D721Med (cell line): ENCODE data around the gene ADCK1.
"Not testable (repeated sequence)": the region's sequence is repeated elsewhere in the genome, so short reads cannot be mapped to it uniquely, and the experiment has no call there.

Experiments used
- DNase-seq: peaks from one replicate; pipeline ENCODE4 v3.0.0; 2011; ENCODE audit warnings: low spot score; ENCODE audit not compliant: insufficient read length
- FAIRE-seq: peaks from 2 replicates; lab custom pipeline; 2011; peaks lifted over from hg19 to GRCh38; lab: Jason Lieb, UNC
- CTCF ChIP-seq: IDR thresholded peaks from 2 replicates; pipeline ENCODE4 v1.5.1; 2012; ENCODE audit warnings: mild to moderate bottlenecking, control low read depth; ENCODE audit not compliant: insufficient read depth; ENCODE audit errors: missing control alignments

Gene ADCK1

DNA sequence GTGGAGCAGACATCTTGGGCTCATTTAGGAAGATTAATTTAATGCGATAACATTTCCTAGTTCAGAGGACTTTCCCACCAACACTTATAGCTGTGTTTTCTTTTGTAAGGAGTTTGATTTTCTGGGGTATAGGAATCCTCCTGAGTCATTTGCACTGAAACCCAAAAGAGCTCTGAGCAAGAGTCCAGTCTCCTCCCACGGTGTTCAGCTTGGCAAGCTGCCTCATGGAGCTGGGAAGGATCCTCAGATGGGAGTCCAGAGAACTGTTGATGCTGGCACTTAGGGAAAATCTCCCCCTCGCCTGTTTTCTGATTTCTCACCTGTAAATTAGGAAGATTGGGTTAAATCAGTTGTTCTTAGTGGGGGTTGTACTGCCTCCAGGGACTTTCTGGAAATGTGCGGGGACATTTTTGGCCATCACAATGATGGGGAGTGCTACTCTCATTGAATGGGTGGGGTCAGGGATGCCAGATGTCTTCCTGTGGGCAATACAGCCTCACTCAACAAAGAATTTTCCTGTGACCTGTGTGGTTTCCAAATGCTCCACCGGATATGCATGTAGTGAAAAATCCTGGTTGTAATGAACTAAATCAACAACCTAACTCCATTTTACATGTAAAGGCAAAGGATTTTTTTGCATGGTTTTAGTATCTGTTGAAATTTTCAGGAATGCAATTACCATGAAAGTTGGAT, 150.6 kb downstream of the ADCK1 start:
- TF ChIP-seq CTCF: no peak
- FAIRE-seq: no peak
- DNase-seq: no peak

DNA sequence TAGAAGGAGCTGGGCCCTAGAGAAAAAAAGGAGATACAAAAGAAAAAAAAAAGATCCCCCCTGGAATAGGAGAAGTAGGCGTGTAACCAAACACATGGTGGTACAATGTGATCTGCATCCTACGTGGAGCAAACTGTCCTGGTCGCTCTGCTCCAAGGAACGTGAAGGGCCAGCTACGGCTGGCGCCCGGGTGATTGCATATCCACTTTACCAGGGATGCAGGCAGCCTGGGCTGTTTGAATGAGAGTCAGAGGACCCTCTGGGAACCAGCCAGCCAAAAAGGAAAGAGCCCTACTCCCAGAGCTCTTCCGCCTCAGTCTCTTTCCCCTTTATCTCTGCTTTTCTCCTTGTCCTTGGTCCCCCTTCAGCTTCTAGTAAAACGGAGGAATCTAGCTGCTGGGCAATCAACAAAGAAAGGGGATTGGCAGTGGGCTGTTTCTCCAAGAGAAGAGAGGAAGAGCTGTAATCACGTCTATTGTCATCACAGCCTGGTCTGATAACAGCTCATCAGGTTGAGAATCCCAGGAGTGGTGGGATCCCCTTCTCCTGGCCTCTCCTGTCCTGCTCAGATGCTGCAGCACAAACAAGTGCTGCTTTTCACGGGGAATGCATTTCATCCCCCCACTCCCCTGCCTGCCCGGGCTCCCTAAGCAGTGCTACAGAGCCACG, 156.0 kb downstream of the ADCK1 start:
- no peak for TF ChIP-seq CTCF
- DNase-seq (no peak), FAIRE-seq (no peak)

- not testable (repeated sequence) for DNase-seq, FAIRE-seq
Observed at GRCh38 chr14:77959686-77960085, 159.8 kb downstream of the ADCK1 start.

DNA sequence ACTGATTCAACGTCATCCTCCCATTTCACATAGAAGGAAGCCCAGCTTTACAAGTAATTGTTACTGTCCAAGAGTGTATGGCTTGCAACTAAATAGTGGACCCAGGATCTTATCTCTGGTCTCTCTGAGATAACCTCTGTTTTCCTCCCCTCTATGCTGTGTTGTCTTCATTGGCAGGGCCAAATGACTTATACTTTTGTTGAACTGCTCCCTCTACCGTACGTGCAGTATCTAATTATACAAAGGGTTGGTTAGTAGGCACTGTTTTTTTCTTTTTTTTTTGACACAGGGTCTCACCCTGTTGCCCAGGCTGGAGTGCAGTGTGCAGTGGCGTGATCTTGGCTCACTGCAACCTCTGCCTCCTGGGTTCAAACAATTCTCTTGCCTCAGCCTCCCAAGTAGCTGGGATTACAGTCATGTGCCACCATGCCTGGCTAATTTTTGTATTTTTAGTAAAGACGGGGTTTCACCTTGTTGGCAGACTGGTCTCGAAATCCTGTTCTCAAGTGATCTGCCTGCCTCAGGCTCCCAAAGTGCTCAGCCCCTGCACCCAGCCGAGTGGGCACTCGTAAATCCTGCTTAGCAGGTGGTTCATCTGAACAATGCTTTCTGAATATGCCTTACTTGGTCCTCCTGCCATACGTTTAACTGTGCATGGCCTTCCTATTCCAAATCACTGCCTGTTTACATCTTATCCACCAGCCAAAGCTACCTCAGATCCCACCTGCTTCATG, 162.1 kb downstream of the ADCK1 start:
- TF ChIP-seq CTCF: peak; percentile 49
- no peak for FAIRE-seq
- DNase-seq: no peak

DNA sequence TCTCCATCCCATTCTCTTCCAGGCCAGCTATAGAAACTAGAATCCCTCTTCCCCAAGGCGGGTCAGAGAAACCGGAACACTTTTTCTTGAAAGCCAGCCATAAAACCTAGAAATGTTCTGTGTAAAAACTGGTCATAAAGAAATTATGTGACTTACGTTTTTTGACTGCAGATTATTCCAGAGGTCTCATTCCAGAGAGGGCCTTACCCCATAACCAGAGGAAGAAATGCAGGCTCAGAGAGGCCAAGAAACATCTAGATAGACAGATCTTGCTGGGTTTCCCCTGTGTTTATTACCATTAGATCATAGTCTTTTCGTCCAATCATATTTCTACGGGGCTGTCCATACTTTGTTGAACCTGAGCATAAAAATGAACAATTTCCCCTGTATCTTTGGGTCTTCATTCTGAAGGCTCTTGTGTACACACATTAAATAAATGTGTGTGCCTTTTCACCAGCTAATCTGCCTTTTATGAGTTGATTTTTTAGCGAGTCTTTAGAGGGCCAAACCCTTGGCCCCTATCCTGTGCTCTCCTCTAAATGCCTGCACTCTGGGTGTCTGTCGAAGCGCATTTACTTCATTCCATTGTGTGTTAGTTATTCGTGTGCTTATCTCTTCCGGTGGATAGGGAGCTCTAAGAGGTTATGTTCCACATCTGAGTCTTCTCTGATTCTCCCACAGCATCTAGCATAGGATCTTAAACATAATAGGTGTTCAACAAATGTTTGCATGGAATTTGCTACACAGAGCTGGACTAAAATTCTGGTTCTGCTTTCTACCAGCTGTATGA, 163.0 kb downstream of the ADCK1 start:
- FAIRE-seq: no peak

GRCh38 chr14:77964586-77964985, 164.7 kb downstream of the ADCK1 start:
- FAIRE-seq: no peak

More for the DNA sequence above, 163.0 kb downstream of the ADCK1 start:
- DNase-seq: no peak
- TF ChIP-seq CTCF: no peak

More at GRCh38 chr14:77964586-77964985, 164.7 kb downstream of the ADCK1 start:
- DNase-seq: no peak
- no peak for TF ChIP-seq CTCF
